Measurements from ENCODE around the gene CCL5.

The CCL5 gene

GRCh38 chr17:35877345-35878029, 2.7 kb downstream of the CCL5 start:
- H3K4me1 ChIP-seq (ENCODE audit: control insufficient read depth, insufficient read depth, low read length): no peaks in the 10 kb centered on the region
- H3K4me3 ChIP-seq (ENCODE audit: low read depth, low read length): no peak overlapping the region
- H3K27ac ChIP-seq (ENCODE audit: extremely low read depth, low read depth, low read length): no peak overlapping the region
- H3K36me3 ChIP-seq (ENCODE audit: control insufficient read depth in 2 of 2, insufficient read depth in 1 of 2, low read length in 2 of 2): no peaks in the 10 kb centered on the region
- H3K9me3 ChIP-seq (ENCODE audit: control insufficient read depth, insufficient read depth, low read depth, low read length): no peaks in the 10 kb centered on the region
- POLR2A ChIA-PET: no interaction called here
- CTCF ChIA-PET: interaction anchor here (0.6 to 1.8 kb wide), 5 partner anchors 27 to 607 kb away, joined by 3 to 8 read pairs (median 3); no protein-coding TSS in a partner anchor
- TF ChIP-seq ZNF768 (tag by site-specific recombination; IDR thresholded peaks at IDR 0.05): peak; percentile 48; the same call in 1 of the 2 replicates
- no peak for TF ChIP-seq ZNF404 (tag by site-specific recombination; IDR thresholded peaks at IDR 0.05)
- no peak for TF ChIP-seq ELK4 (IDR thresholded peaks at IDR 0.05; ENCODE audit: borderline replicate concordance, low read depth, low read length)
- no peak for TF ChIP-seq SCRT1 (tag by site-specific recombination; IDR thresholded peaks at IDR 0.05; ENCODE audit: borderline replicate concordance)

GRCh38 chr17:35876534-35876933, 3.6 kb downstream of the CCL5 start:
- no peak overlapping the region for H3K4me3 ChIP-seq (ENCODE audit: low read depth, low read length)
- no peaks in the 10 kb centered on the region for H3K36me3 ChIP-seq (ENCODE audit: control insufficient read depth in 2 of 2, insufficient read depth in 1 of 2, low read length in 2 of 2)
- H3K9me3 ChIP-seq (ENCODE audit: control insufficient read depth, insufficient read depth, low read depth, low read length): no peaks in the 10 kb centered on the region
- CTCF ChIA-PET: interaction anchor here (0.6 to 1.8 kb wide), 3 partner anchors 13 to 75 kb away, joined by 3 to 8 read pairs (median 3); no protein-coding TSS in a partner anchor
- no peaks in the 10 kb centered on the region for H3K4me1 ChIP-seq (ENCODE audit: control insufficient read depth, insufficient read depth, low read length)
- no peak overlapping the region for H3K27ac ChIP-seq (ENCODE audit: extremely low read depth, low read depth, low read length)
- no peak for TF ChIP-seq ZSCAN16 (tag by site-specific recombination; IDR thresholded peaks at IDR 0.05)
- TF ChIP-seq PRDM1 (tag by site-specific recombination; IDR thresholded peaks at IDR 0.05): 0 out of 2 replicates have a peak, but pooled peaks have one; percentile 34
- POLR2A ChIA-PET: interaction anchor here (0.6 kb wide), 1 partner anchor 45 kb away, joined by 3 read pairs; no protein-coding TSS in a partner anchor

GRCh38 chr17:35875800-35876139, 4.4 kb downstream of the CCL5 start:
- no peaks in the 10 kb centered on the region for H3K4me1 ChIP-seq (ENCODE audit: control insufficient read depth, insufficient read depth, low read length)
- H3K9me3 ChIP-seq (ENCODE audit: control insufficient read depth, insufficient read depth, low read depth, low read length): no peaks in the 10 kb centered on the region
- ChIA-PET CTCF (interaction anchor here (0.7 to 1.8 kb wide), 3 partner anchors 14 to 26 kb away, joined by 3 to 8 read pairs (median 4); no protein-coding TSS in a partner anchor), POLR2A (interaction anchor here (0.6 kb wide), 2 partner anchors 12 to 46 kb away, joined by 3 read pairs; no protein-coding TSS in a partner anchor)
- TF ChIP-seq ZNF596 (tag by site-specific recombination; IDR thresholded peaks at IDR 0.05) (no peak), ZNF169 (tag by site-specific recombination; IDR thresholded peaks at IDR 0.05) (no peak), ZBTB7A (tag by site-specific recombination; IDR thresholded peaks at IDR 0.05; ENCODE audit: low read depth) (no peak), ZNF211 (tag by site-specific recombination; IDR thresholded peaks at IDR 0.05; ENCODE audit: low read depth) (no peak), PBX3 (CRISPR knock-in tag; IDR thresholded peaks at IDR 0.05) (no peak), ZNF571 (tag by site-specific recombination; IDR thresholded peaks at IDR 0.05) (no peak), ZNF707 (tag by site-specific recombination; IDR thresholded peaks at IDR 0.05) (no peak), ZNF37A (tag by site-specific recombination; IDR thresholded peaks at IDR 0.05) (no peak), ZNF623 (tag by site-specific recombination; IDR thresholded peaks at IDR 0.05) (no peak)
- H3K36me3 ChIP-seq (ENCODE audit: control insufficient read depth in 2 of 2, insufficient read depth in 1 of 2, low read length in 2 of 2): no peaks in the 10 kb centered on the region
- no peak overlapping the region for H3K27ac ChIP-seq (ENCODE audit: extremely low read depth, low read depth, low read length)
- H3K4me3 ChIP-seq (ENCODE audit: low read depth, low read length): no peak overlapping the region
